Keratinocyte (primary cell): ENCODE data around the gene COTL1. TPM values are rescaled to one million over a fixed set of nuclear protein-coding genes. Genes with fewer than 3 reads are reported as not detected.

Experiments
- DNase-seq: peaks from one replicate; pipeline ENCODE4 v3.0.0-alpha.2; 2011; ENCODE audit warnings: low read depth, missing footprints, low spot score
- FAIRE-seq: peaks from 2 replicates; lab custom pipeline; 2011; peaks lifted over from hg19 to GRCh38; lab: Jason Lieb, UNC
- H2AFZ ChIP-seq: 2 replicates; pipeline ENCODE4 v1.6.0; 2012; ENCODE audit warnings: low read length, control low read depth, inconsistent platforms; ENCODE audit not compliant: control insufficient read depth
- H3K27ac ChIP-seq: 2 replicates; pipeline ENCODE4 v1.5.1; 2011; ENCODE audit warnings: low read length; ENCODE audit not compliant: control insufficient read depth, insufficient read depth
- H3K27me3 ChIP-seq: 3 replicates; pipeline ENCODE4 v1.6.0; 2011; ENCODE audit warnings: low read length; ENCODE audit not compliant: control insufficient read depth, insufficient read depth; ENCODE audit errors: extremely low read depth
- H3K36me3 ChIP-seq, 2 experiments: 2 replicates in 1 of 2; 3 replicates in 1 of 2; pipeline ENCODE4 v1.5.1; 2011; ENCODE audit warnings: low read length in 2 of 2, mild to moderate bottlenecking in 1 of 2; ENCODE audit not compliant: control insufficient read depth in 2 of 2, insufficient read depth in 2 of 2; ENCODE audit errors: extremely low read depth in 1 of 2
- H3K4me1 ChIP-seq: 3 replicates; pipeline ENCODE4 v1.5.1; 2011; ENCODE audit warnings: low read length; ENCODE audit not compliant: control insufficient read depth, insufficient read depth; ENCODE audit errors: extremely low read depth
- H3K4me2 ChIP-seq: 3 replicates; pipeline ENCODE4 v1.6.0; 2011; ENCODE audit warnings: low read depth, low read length; ENCODE audit not compliant: control insufficient read depth, insufficient read depth; ENCODE audit errors: extremely low read depth
- H3K4me3 ChIP-seq, 3 experiments: fragments of 200-600 bp in 1 of 3; sonication (generic) in 1 of 3; 2 replicates in 2 of 3; 3 replicates in 1 of 3; pipeline ENCODE4 v1.5.1; 2011 to 2016; ENCODE audit warnings: low read length in 3 of 3, mild to moderate bottlenecking in 3 of 3, control low read depth in 2 of 3, inconsistent platforms in 1 of 3, low read depth in 1 of 3, mixed read lengths in 1 of 3, mixed run types in 1 of 3, moderate library complexity in 1 of 3; ENCODE audit not compliant: control insufficient read depth in 2 of 3, insufficient read depth in 2 of 3; ENCODE audit errors: extremely low read depth in 1 of 3
- H3K79me2 ChIP-seq: 2 replicates; pipeline ENCODE4 v1.6.0; 2012; ENCODE audit warnings: low read length; ENCODE audit not compliant: control insufficient read depth, insufficient read depth
- H3K9ac ChIP-seq: 3 replicates; pipeline ENCODE4 v1.6.0; 2011; ENCODE audit warnings: low read length; ENCODE audit not compliant: control insufficient read depth, insufficient read depth; ENCODE audit errors: extremely low read depth
- H3K9me1 ChIP-seq: 3 replicates; pipeline ENCODE4 v1.6.0; 2011; ENCODE audit warnings: low read length; ENCODE audit not compliant: control insufficient read depth, insufficient read depth; ENCODE audit errors: extremely low read depth
- H3K9me3 ChIP-seq: 2 replicates; pipeline ENCODE4 v1.5.1; 2012; ENCODE audit warnings: low read depth, low read length; ENCODE audit not compliant: control insufficient read depth
- H4K20me1 ChIP-seq: 3 replicates; pipeline ENCODE4 v1.6.0; 2011; ENCODE audit warnings: low read length; ENCODE audit not compliant: control insufficient read depth, insufficient read depth; ENCODE audit errors: extremely low read depth
- EZH2 ChIP-seq: IDR thresholded peaks from one replicate; pipeline ENCODE4 v1.6.1; 2012; ENCODE audit warnings: inconsistent platforms, mild to moderate bottlenecking, low read length, moderate library complexity
- dilution Hi-C: fragments of 300-500 bp; cut with MboI; formaldehyde crosslinking; loops from one replicate; pipeline ENCODE4 v1.7.0; 2020; ENCODE audit warnings: low sequenced_read_pairs; ENCODE audit not compliant: extremely low pct_ligation_motif_present
- polyA plus RNA-seq, 5 experiments: library from polyadenylated mRNA; depleted of rRNA in 3 of 5; stranded (reverse) in 3 of 5; stranded (forward) in 1 of 5; unstranded in 1 of 5; fragments of >200 nt; gene quantifications; 1 replicate in 1 of 5; 2 replicates in 3 of 5; 3 replicates in 1 of 5; pipeline versions ENCODE4 v1.2.1 to v1.2.3, GENCODE V29; 2011 to 2012; ENCODE audit warnings: missing spikeins in 2 of 5, low read depth in 1 of 5, low replicate concordance in 1 of 5
- TF ChIP-seq, protein P1 (sequence below), 3 experiments: IDR thresholded peaks in 1 of 3; conservative IDR thresholded peaks in 1 of 3; optimal IDR thresholded peaks in 1 of 3; 2 replicates in 2 of 3; 3 replicates in 1 of 3; pipeline versions ENCODE3 to v1.5.1; 2011; ENCODE audit warnings: low read length in 3 of 3, mild to moderate bottlenecking in 3 of 3, moderate library complexity in 2 of 3, control low read depth in 1 of 3, inconsistent platforms in 1 of 3; ENCODE audit not compliant: insufficient read depth in 2 of 3; ENCODE audit errors: extremely low read depth in 1 of 3

COTL1 gene
- polyA plus RNA-seq, 1 donor (not counting 4 experiments of a cell fraction or from before 2014, with no cell fraction given) = 116 TPM

DNA sequence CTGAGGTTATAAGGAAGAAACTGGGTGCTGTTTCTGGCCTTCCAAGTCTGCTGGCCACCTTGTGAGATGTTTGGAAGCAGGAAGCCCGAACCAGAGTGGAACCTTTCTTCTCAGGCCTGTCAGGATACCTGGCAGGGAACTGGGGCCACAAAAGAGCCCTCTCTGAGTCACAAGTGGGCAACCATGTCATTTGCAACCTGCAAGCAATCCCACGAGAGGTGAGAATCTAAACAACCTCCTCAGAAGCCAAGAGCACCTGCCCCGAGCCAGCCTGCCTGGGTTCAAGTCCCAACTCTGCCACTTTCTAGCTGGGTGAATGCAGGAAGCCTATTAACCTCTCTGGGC is 3.3 kb downstream of the COTL1 start:
- H3K27ac ChIP-seq = no peak overlapping the region
- H3K9ac ChIP-seq = no peak overlapping the region
- TF ChIP-seq EZH2 = no peak
- TF ChIP-seq, protein P1, sequence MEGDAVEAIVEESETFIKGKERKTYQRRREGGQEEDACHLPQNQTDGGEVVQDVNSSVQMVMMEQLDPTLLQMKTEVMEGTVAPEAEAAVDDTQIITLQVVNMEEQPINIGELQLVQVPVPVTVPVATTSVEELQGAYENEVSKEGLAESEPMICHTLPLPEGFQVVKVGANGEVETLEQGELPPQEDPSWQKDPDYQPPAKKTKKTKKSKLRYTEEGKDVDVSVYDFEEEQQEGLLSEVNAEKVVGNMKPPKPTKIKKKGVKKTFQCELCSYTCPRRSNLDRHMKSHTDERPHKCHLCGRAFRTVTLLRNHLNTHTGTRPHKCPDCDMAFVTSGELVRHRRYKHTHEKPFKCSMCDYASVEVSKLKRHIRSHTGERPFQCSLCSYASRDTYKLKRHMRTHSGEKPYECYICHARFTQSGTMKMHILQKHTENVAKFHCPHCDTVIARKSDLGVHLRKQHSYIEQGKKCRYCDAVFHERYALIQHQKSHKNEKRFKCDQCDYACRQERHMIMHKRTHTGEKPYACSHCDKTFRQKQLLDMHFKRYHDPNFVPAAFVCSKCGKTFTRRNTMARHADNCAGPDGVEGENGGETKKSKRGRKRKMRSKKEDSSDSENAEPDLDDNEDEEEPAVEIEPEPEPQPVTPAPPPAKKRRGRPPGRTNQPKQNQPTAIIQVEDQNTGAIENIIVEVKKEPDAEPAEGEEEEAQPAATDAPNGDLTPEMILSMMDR (optimal IDR thresholded peaks at IDR 0.05 in 1 of 3, IDR thresholded peaks at IDR 0.05 in 1 of 3, conservative IDR thresholded peaks at IDR 0.05 in 1 of 3; ENCODE audit: extremely low read depth in 1 of 3, insufficient read depth in 2 of 3, low read length in 3 of 3) = no peak
- peaks cover 81% of the 10 kb centered on the region for H3K79me2 ChIP-seq
- H3K4me2 ChIP-seq = no peak overlapping the region
- peaks cover 16% of the 10 kb centered on the region for H4K20me1 ChIP-seq
- no peak overlapping the region for H2AFZ ChIP-seq
- dilution Hi-C loops = no loop called here
- peaks cover 19% of the 10 kb centered on the region for H3K4me1 ChIP-seq
- H3K36me3 ChIP-seq = peaks cover 12 to 39% of the 10 kb centered on the region in 2 experiments
- peaks cover 6% of the 10 kb centered on the region for H3K9me1 ChIP-seq
- no peak for DNase-seq
- no peaks in the 10 kb centered on the region for H3K9me3 ChIP-seq
- FAIRE-seq = no peak
- no peak overlapping the region for H3K4me3 ChIP-seq
- no peaks in the 10 kb centered on the region for H3K27me3 ChIP-seq

DNA sequence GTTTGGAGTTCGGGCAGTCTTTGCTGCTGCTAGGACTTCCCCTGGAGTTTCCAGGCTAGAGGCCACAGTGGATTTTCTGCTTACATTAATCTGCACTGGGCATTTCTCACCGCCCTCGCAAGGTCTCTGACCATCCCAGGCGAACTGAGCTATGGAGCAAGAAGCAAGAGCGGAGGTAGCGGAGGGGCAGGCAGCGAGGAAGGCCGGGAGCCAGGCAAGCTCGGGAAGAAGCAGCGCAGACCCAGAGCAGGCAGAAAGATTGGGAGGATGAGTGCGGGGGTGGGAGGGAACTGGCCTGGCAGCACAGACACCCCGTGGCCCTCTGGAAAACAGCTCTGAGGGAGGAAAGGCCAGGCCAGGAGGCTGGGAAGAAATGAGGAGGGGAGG is 3.8 kb downstream of the COTL1 start:
- dilution Hi-C loops = no loop called here
- H3K4me2 ChIP-seq = no peak overlapping the region

More for the DNA sequence above, 3.8 kb downstream of the COTL1 start:
- Histone ChIP-seq H3K4me1 (peaks cover 14% of the 10 kb centered on the region), H3K9ac (no peak overlapping the region), H3K27me3 (no peaks in the 10 kb centered on the region), H4K20me1 (peaks cover 18% of the 10 kb centered on the region), H2AFZ (no peak overlapping the region), H3K9me1 (peaks cover 6% of the 10 kb centered on the region), H3K9me3 (no peaks in the 10 kb centered on the region), H3K36me3 (peaks cover 16 to 39% of the 10 kb centered on the region in 2 experiments), H3K27ac (no peak overlapping the region), H3K4me3 (no peak overlapping the region), H3K79me2 (peaks cover 86% of the 10 kb centered on the region)
- no peak for TF ChIP-seq EZH2
- TF ChIP-seq, protein P1 (optimal IDR thresholded peaks at IDR 0.05 in 1 of 3, IDR thresholded peaks at IDR 0.05 in 1 of 3, conservative IDR thresholded peaks at IDR 0.05 in 1 of 3; ENCODE audit: extremely low read depth in 1 of 3, insufficient read depth in 2 of 3, low read length in 3 of 3) = no peak
- DNase-seq (no peak), FAIRE-seq (no peak)
